GM18505 (cell line): ENCODE measurements around the gene TREX2.

Source experiments
- ATAC-seq: cut with Tn5 transposase; IDR thresholded peaks from one replicate; pipeline ENCODE4 v1.9.1; 2021; ENCODE audit not compliant: unreplicated experiment
- POLR2A ChIP-seq: IDR thresholded peaks from 4 replicates; pipeline ENCODE4 v1.6.1; 2011; ENCODE audit warnings: borderline replicate concordance; ENCODE audit not compliant: insufficient read depth, insufficient read length; ENCODE audit errors: extremely low read depth

Gene TREX2

DNA sequence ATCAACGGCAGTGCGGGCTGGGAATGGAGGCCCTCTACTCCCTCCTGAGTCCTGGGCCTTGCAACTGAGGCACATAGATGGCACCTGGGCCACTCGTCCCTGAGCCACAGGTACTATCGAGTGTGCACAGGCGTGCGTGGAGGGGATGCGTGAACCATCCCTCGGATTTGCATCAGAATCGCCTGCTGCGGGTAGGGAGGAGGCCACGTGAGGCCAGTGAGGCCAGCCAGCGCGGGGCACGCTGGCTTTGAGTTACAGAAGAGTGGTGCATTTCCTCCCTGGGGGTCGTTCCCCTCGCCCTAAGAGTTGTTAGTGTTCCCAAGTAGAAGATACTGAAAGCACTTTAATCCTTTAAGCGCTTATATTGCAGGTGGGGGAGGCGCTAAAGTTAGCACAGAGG, 24.0 kb downstream of the TREX2 start:
- TF ChIP-seq POLR2A = no peak
- ATAC-seq = no peak

DNA sequence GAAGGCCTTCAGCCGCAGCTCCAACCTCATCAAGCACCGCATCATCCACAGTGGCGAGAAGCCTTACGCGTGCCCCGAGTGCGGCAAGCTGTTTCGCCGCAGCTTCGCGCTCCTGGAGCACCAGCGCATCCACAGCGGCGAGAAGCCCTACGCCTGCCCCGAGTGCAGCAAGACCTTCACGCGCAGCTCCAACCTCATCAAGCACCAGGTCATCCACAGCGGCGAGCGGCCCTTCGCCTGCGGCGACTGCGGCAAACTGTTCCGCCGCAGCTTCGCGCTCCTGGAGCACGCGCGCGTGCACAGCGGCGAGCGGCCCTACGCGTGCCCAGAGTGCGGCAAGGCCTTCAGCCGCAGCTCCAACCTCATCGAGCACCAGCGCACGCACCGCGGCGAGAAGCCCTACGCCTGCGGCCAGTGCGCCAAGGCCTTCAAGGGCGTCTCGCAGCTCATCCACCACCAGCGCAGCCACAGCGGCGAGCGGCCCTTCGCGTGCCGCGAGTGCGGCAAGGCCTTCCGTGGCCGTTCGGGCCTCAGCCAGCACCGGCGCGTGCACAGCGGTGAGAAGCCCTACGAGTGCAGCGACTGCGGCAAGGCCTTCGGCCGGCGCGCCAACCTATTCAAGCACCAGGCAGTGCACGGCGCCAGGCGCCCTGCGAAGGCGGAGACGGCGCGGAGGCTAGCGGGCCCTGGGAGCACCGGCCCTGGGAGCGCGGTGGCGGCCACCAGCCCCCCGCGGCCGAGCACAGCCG, 24.8 kb downstream of the TREX2 start:
- ATAC-seq = no peak
- TF ChIP-seq POLR2A = no peak

DNA sequence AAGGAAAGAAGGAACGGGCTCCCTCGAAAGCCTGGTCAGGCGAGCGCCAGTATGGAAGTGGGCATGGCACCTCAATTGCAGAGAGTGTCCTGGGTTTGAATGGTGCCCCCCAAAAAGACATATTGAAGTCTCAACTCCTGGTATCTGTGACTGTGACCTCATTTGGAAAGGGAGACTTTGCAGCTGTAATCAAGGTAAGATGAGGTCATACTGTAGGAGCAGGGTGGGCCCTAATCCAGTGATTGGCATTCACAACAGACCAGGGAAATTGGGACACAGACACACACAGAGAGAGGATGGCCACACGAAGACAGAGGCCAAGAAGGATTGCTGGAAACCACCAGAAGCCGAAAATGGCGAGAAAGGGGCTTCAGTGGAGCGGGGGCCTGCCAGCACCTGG, 28.2 kb downstream of the TREX2 start:
- TF ChIP-seq POLR2A = no peak
- no peak for ATAC-seq

DNA sequence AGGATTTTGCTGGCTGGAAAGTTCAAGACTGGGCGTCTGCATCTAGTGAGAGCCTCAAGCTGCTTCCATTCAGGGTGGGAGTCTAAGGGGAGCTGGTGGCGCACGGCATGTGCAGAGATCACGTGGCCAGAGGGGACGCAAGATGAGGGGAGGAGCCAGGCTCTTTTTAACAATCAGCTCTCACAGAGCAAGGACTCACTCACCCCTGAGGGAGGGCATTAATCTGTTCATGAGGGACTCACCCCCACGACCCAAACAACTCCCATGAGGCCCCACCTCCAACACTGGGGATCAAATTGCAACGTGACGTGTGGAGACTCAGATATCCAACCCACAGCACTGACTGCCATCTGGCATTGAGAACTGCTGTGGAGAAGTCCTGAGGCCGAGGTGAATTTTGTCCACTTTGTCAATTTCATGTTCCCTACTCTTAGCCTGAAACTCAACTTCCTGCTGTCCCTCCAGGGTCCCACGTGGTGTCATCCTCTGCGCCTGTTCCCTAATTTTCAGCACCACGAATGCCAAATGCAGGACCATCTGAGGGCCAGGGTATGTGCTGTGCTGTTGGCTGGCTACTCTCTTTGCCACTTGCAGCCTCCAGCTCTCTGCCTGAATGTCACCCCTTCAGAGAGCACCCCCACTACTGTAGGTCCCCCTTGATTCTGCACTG, 28.9 kb downstream of the TREX2 start:
- no peak for ATAC-seq
- no peak for TF ChIP-seq POLR2A

DNA sequence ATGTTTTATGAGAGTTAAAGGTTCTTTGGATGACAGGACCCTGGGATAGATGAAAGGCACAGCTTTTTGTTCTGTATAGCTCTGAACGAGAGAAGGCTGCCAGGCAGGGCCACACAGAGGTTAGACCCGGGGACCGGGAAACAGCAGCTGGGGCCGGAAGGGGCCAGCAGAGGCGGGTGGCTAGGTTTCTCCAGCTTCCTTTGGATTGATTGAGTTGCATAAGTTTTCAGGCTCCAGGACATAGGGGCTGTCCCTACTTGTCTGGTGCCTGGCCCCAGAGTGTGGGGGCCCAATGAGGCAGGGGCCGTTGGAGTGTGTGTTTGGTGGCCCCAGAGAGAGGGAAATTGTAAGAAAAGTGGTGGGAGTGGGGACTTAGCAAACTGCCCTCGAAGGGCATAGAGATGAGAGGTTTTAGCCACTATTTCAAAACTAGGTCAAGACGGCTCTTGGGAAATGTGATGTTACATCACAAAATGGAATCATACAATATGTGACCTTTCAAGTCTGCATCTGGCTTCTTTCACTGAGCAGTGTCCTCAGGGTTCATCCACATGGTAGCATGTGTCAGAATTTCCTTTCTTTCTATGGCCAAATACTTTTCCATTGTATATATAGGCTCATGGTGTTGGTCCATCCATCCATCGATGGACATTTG, 30.9 kb downstream of the TREX2 start:
- TF ChIP-seq POLR2A = no peak
- no peak for ATAC-seq

DNA sequence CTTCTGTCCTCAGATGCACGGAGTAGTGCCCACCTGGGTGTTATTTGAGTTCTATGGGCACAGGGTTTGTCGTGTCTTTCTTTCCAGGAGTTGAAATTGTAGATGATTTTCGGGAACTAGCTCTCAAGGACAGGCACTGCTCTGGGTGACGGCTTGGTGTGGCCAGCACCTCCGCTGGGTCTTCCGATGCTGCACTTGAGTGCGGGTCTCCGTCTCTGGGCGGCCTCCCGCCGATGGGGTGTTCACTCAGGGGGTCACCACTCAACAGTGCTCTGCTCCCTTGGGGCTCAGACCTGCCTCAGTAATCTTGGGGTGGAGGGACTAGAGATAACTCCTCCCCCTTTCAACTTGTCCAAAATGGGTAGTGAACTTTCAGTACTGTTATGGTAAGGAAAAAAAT, 32.1 kb downstream of the TREX2 start:
- no peak for ATAC-seq
- TF ChIP-seq POLR2A = no peak

DNA sequence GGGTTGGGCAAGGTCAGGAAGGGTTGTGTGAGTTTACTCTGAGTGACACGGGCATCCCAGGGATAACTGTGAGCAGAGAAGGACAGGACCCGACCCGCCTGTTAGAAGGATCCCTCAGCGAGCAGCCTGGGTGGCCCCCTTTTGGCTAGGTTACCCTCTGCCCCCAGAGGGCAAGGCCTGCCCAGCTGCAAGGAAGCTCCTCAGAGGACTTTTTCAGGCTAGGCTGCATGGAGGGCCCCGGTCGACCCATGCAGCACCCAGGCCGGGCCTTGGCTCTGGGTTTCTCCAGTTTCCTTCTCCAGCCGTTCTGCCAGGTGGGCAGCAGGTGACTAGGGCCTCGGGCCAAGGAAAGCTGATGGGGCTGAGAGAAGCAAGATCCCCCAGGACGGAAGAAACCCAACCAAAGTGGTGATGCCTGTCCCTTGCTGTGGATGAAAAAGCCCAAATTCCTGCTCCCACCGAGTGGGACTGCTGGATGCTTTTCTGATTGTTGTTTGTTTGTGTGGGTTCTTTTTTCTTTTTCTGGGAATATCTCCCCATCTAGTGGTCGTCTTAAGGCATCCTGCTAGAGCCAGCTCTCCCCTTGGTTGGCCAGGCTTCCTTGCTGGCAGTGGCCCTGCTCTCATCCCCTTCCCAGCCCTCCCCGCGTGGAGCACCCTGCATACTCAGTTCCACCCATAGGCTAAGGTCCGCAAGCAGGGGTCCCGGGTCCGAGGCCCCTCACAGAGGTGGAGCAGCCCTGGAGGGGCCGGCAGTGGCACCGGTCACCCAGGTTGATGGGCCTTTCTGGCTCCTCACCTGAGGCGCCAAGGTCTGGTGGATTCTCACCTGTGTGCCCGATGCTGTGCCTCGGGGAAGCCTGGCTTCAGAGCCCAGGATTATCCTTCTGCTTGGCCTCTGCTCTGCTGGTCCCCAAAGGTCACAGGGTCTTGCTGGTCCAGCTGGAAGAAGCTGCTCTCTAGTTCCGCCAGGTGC, 32.8 kb downstream of the TREX2 start:
- ATAC-seq = no peak
- TF ChIP-seq POLR2A = no peak

DNA sequence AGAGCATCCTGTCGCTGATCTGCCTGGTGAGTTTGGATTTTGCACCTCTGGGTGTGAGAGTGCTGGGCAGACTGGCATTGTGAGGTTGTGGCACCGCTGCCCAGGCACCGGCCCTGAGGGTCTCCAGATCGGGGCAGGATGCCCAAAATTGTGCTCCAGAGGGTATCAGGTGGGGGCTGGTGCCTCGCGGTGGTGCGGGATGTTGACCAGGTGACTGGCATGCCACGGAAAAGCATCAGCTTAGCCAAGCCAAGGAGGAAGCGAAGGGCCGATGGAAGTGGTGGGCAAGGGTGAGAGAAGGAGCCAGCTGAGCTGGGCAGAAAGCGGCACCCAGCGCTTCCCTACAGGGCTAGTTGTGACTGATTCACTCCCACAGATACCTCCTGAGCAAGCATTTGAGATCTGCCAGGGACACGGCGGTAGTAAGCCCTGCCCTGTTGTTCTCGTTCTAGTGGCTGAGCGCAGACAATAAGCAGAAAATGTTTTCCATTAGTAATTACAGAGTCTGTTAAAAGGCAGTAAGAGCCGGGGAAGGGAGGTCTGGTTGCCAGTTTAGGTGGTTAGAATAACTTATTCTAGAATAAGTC, 33.8 kb downstream of the TREX2 start:
- no peak for ATAC-seq
- TF ChIP-seq POLR2A = no peak

DNA sequence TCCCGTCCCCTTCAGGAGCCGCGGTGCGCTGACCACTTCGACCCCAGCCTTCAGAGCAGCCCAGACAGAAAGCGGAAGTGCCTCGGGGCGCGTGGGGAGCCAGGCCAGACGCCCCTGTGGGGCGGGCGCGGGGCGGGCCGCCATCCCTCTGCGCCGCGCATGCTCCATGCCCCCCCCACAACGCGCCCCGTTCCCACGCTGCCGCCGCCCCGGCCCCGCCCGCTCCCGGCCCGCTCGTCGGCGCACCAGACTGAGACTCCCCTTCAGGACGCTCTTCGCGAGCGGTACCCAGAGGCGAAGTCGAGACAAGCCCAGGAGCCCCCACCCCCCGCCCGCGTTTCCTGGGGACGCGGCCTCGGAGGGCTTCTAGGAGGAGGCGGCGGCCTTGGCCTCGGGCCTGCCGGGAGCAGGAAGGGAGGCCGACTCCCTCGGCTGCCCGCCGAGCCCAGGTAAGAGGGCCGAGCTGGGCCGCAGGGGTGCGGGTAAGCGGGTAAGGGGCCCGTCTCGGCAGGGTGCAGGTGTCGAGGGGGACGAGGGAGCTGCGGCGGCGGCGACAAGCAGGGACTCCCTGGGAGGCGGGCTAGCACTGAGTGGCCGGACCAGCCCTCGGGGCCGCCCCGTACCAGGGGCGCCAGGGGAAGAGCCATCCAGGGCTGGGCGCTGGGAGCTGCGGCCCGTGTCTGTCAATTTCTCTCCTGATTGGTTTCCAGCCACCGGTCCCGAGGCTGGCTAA, 34.4 kb downstream of the TREX2 start, which contains the start of gene ZFP92:
TSS of gene ZFP92 (plus strand) at position 218 of the 733 bp plus-strand sequence. CDS start 6,851 bp downstream, outside the sequence.
- no peak for TF ChIP-seq POLR2A
- ATAC-seq = peak; percentile 55

DNA sequence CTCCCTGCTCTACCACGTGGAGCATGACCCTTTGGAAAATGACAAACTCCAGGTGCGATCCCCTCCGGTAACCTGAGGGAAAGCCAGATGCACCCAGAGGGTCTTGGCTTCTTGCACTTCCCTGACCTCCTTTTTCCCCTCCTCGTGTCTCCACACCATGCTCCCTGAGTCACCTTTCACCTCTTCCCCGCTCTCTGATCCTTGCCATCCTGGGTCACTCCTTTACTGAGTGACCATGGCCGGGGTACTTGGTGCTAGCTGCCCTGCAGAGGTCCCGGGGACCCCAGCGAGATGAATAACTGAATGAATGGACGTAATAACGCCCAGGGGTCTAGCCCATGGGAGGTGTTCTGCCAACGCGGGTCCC, 35.0 kb downstream of the TREX2 start:
- TF ChIP-seq POLR2A = no peak
- ATAC-seq = no peak

DNA sequence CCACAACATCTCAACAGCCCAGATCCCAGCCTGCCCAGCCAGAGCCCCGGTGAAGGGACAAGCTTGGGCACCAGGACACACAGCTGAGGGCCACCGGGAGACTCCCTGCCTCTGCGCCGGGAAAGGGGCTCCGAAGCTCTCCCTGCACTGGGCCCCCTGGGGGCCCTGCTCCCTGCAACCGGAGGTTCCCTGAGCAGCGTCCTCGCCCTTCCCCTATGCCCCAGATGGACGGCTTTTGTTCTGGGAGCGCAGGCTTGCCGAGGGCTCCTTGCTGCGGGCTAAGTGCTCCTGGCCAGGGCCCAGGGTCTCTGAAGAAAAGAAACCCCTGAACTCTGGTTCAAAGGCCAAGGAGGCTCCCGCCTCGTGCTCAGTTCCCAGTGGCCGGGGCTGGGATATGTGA, 35.5 kb downstream of the TREX2 start:
- TF ChIP-seq POLR2A = no peak
- ATAC-seq = no peak
